ENCODE measurements around the gene GSTA2. TPM values are rescaled to one million over a fixed set of nuclear protein-coding genes. Genes with fewer than 3 reads are reported as not detected.
"Not testable (repeated sequence)": the region's sequence is repeated elsewhere in the genome, so short reads cannot be mapped to it uniquely, and the experiment has no call there.

Gene GSTA2
- not detected for total RNA-seq
- not detected for polyA plus RNA-seq

DNA sequence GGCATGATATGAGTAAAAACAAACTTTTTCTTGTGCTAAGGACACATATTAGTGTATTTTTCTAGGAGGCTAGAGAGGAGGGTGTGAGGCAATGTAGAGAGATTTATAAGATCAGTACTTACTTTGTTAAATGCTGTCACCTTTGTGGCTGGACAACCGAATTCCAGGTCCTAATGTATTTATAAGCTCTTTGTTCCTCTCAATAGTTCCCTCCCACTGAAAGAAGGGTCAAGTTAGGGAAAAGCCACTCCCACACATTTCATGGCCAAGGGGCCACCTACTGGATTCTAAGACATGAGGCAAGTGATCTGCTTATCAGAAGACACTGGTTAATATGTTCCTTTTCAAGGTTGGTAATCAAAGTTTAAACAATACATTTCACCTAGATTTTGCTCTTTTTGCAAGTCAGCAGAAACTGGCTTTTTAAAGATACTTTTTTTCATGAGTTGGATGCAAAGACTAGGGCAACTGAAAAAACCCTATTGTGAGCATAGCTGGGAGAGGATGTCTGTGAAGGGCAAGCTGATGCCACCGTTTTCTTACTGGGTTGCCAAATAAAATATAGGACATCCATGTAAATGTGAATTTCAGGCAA is at the start of gene GSTA2:
GSTA2 (minus strand) TSS at position 154 of the 595 bp plus-strand sequence. CDS start 5,528 bp downstream, outside the sequence.
- intact Hi-C loops (cut with DNase I); DNase-seq; H3K27ac ChIP-seq; H3K9me3 ChIP-seq; H3K27me3 ChIP-seq; H3K4me1 ChIP-seq; H3K4me3 ChIP-seq; H3K36me3 ChIP-seq: not testable (repeated sequence)
- WGBS, 2 donors = 15 to 35% methylated on average over 2 of the region's 2 CpGs

DNA sequence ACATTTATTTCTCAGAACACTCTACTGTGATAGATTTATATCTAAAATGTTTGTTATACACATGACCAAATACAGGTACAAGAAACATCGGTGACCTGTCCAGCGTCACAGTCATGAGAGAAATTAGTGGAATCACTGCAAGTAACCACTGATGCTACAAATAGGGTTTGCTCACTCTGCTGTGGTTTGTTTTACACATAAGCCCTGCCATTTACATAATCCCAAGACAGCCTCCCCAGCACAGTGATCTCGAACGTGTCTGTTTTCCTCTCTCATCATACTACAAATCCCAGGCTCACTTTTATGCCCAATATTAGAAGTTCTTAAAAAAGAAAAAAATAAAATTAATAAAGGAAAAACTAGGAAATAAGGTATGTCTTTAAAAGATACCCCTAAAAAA is 46.5 kb upstream of the GSTA2 start:
- intact Hi-C loops (cut with DNase I); H3K27ac ChIP-seq; H3K9me3 ChIP-seq; H3K36me3 ChIP-seq; H3K27me3 ChIP-seq; DNase-seq; H3K4me1 ChIP-seq; H3K4me3 ChIP-seq: not testable (repeated sequence)
- 86 to 92% methylated on average over 4 of the region's 4 CpGs for WGBS, 2 donors

DNA sequence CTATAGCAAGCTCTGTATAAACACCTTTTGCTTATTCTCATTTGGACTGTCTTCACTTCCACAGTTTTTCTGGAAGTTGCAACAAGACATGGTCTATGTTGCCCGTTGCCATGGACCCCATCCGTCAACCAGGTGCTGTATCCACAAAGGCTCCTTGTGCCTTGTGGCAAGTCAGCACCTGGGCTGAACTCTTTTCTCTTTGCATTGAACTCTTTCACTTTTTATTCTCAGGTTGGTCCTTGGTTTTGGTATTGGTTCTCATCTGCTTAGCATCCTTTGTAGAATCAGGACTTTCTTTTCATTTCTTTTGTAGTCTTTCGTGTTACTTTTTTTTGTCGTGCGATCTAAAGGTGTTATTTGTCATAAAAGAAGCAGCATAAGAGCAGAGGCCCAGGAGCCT is 45.4 kb upstream of the GSTA2 start:
- intact Hi-C loops (cut with DNase I) = no loop called here
- no peak overlapping the region for H3K27ac ChIP-seq
- H3K4me1 ChIP-seq = no peaks in the 10 kb centered on the region
- no peaks in the 10 kb centered on the region for H3K27me3 ChIP-seq
- TF ChIP-seq EP300 (IDR thresholded peaks at IDR 0.05) = no peak
- TF ChIP-seq, protein P1, sequence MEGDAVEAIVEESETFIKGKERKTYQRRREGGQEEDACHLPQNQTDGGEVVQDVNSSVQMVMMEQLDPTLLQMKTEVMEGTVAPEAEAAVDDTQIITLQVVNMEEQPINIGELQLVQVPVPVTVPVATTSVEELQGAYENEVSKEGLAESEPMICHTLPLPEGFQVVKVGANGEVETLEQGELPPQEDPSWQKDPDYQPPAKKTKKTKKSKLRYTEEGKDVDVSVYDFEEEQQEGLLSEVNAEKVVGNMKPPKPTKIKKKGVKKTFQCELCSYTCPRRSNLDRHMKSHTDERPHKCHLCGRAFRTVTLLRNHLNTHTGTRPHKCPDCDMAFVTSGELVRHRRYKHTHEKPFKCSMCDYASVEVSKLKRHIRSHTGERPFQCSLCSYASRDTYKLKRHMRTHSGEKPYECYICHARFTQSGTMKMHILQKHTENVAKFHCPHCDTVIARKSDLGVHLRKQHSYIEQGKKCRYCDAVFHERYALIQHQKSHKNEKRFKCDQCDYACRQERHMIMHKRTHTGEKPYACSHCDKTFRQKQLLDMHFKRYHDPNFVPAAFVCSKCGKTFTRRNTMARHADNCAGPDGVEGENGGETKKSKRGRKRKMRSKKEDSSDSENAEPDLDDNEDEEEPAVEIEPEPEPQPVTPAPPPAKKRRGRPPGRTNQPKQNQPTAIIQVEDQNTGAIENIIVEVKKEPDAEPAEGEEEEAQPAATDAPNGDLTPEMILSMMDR (IDR thresholded peaks at IDR 0.05) = no peak
- no peak for TF ChIP-seq POLR2A (IDR thresholded peaks at IDR 0.05)
- no peak for TF ChIP-seq POLR2AphosphoS5 (IDR thresholded peaks at IDR 0.05)
- no peak overlapping the region for H3K4me3 ChIP-seq
- H3K9me3 ChIP-seq = no peaks in the 10 kb centered on the region
- H3K36me3 ChIP-seq = no peaks in the 10 kb centered on the region
- WGBS, 2 donors = 95% methylated on average over 5 of the region's 5 CpGs
- no peak for DNase-seq

DNA sequence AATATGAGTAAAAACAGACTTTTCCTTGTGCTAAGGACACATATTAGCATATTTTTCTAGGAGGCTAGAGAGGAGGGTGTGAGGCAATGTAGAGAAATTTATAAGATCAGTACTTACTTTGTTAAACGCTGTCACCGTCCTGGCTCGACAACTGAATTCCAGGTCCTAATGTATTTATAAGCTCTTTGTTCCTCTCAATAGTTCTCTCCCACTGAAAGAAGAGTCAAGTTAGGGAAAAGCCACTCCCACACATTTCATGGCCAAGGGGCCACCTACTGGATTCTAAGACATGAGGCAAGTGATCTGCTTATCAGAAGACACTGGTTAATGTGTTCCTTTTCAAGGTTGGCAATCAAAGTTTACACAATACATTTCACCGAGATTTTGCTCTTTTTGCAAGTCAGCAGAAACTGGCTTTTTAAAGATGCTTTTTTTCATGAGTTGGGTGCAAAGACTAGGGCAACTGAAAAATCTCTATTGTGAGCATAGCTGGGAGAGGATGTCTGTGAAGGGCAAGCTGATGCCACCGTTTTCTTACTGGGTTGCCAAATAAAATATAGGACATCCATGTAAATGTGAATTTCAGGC is 40.5 kb upstream of the GSTA2 start, which contains the start of gene GSTA1:
GSTA1 (minus strand) TSS at position 149 of the 588 bp plus-strand sequence. CDS start 4,549 bp downstream, outside the sequence.
- H3K36me3 ChIP-seq; intact Hi-C loops (cut with DNase I); H3K4me1 ChIP-seq; H3K27me3 ChIP-seq; H3K9me3 ChIP-seq; H3K4me3 ChIP-seq; H3K27ac ChIP-seq; DNase-seq: not testable (repeated sequence)
- 17 to 60% methylated on average over 5 of the region's 5 CpGs for WGBS, 2 donors

DNA sequence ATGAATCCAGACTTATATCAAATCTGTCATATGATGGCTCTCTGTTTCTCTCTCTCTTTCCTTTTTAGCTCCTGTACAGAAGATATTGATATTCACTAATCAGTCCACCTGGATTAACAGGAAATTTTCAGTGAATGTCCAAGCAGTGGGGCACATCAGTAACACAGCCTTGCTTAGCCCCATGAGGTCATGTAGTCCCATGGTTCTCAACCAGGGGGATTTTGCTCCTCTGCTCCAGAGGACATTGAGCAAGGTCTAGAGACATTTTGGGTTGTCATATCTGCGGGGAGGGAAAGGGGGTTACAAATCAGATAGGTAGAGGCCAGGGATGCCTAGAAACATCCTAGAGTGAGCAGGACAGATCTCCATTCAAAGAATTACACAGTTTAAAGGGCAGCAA is 39.5 kb upstream of the GSTA2 start:
- TF ChIP-seq EP300 (IDR thresholded peaks at IDR 0.05) (no peak), POLR2A (IDR thresholded peaks at IDR 0.05) (no peak), POLR2AphosphoS5 (IDR thresholded peaks at IDR 0.05) (no peak)
- TF ChIP-seq, protein P1 (IDR thresholded peaks at IDR 0.05) = no peak
- Histone ChIP-seq H3K27me3 (no peaks in the 10 kb centered on the region), H3K27ac (no peak overlapping the region), H3K9me3 (no peaks in the 10 kb centered on the region), H3K36me3 (no peaks in the 10 kb centered on the region), H3K4me3 (no peak overlapping the region), H3K4me1 (no peaks in the 10 kb centered on the region)
- intact Hi-C loops (cut with DNase I) = no loop called here
- 92 to 93% methylated on average over 1 of the region's 1 CpG for WGBS, 2 donors
- DNase-seq = no peak

DNA sequence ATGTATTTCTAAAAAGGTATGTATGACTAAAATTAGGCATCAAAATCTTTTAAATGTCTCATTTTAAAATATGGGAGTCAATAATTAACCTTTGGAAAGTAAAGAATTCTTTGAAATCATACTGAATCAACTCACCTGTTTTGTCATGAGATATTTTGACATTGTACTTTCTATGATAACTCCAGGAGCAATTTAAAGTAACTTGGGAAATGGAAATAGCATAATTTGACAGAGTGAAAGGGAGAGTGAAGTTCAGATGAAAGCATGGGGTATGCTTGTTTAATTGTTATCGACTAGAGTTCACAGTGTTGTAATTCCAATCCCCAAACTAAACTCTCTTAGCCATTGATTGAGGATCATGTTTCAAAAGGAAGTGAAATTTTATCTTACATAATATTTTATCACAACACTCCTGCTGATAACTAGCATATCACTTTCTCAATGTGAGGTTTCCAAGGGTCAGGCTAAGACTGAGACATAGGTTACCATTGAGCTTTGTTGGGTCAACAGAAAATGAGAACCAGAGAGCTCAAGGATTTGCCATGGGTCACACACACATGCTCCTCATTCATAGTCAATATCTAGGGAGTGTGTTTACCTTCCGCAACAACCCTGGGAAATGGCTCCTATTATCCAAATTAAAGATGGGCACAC is 38.0 kb upstream of the GSTA2 start:
- H3K4me3 ChIP-seq = no peak overlapping the region
- intact Hi-C loops (cut with DNase I) = no loop called here
- H3K27ac ChIP-seq = no peak overlapping the region
- no peaks in the 10 kb centered on the region for H3K4me1 ChIP-seq
- WGBS, 2 donors = 66 to 84% methylated on average over 2 of the region's 2 CpGs
- H3K36me3 ChIP-seq = no peaks in the 10 kb centered on the region
- no peaks in the 10 kb centered on the region for H3K27me3 ChIP-seq
- H3K9me3 ChIP-seq = no peaks in the 10 kb centered on the region
- no peak for DNase-seq
- TF ChIP-seq POLR2AphosphoS5 (IDR thresholded peaks at IDR 0.05) (no peak), EP300 (IDR thresholded peaks at IDR 0.05) (no peak), POLR2A (IDR thresholded peaks at IDR 0.05) (no peak)
- TF ChIP-seq, protein P1 (IDR thresholded peaks at IDR 0.05) = no peak

DNA sequence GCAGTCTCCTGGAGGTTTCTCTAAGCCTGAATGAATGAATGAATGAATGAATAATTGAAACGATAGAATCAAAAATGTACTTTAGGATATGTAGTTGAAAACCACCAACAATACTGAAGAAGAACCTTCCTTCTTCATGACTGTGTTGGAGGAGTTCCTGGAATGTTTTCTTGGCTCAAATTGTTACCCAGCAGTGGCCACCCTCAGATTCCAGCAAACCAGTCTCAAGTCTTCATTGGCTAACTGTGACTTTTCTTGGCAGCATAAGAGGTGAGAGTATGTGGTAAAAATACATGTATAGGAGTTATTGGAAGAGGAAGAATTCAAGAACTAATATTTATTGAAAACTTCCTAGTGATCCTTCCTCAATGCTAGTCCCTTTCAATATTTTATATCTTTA is 36.0 kb upstream of the GSTA2 start:
- H3K9me3 ChIP-seq; H3K27ac ChIP-seq; H3K36me3 ChIP-seq; H3K4me3 ChIP-seq; intact Hi-C loops (cut with DNase I); H3K27me3 ChIP-seq; H3K4me1 ChIP-seq; DNase-seq: not testable (repeated sequence)
- WGBS, 2 donors = 86 to 88% methylated on average over 1 of the region's 1 CpG

DNA sequence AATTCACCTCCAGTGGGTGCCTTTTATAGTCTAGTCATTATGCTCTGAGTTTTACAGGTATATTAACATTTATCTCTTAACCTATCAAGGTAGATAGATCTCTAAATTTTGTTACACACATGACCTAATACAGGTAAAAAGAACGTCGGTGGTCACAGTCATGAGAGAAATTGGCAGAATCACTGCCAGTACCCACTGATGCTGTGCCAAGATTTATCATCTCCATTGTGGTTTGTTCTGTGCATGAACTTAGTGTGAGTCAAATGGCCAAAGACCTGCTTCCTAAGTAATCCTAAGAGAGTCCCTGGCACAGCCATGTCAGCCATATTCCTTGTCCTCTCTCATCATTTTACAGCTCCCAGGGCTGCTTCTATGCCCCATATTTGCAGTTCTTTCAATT is 31.1 kb upstream of the GSTA2 start:
- 90 to 92% methylated on average over 2 of the region's 2 CpGs for WGBS, 2 donors
- DNase-seq; H3K9me3 ChIP-seq; H3K4me1 ChIP-seq; intact Hi-C loops (cut with DNase I); H3K36me3 ChIP-seq; H3K4me3 ChIP-seq; H3K27me3 ChIP-seq; H3K27ac ChIP-seq: not testable (repeated sequence)
